ENCODE results near the gene ENTPD2. TPM values are rescaled to one million over a fixed set of nuclear protein-coding genes. Genes with fewer than 3 reads are reported as not detected.

ENTPD2 gene
- total and polyA plus RNA-seq, 9 of the 15 experiments (the other 6 are each of a cell fraction or from before 2014, with no cell fraction given) = 0.04 to 0.60 (median 0.14) TPM; not detected in 4

GRCh38 chr9:137065336-137065967 is 11.6 kb upstream of the ENTPD2 start:
- intact Hi-C loops (cut with micrococcal nuclease) = no loop called here
- DNase-seq (ENCODE audit: extremely low read depth in 1 of 4, low spot score in 3 of 4) = no peak
- POLR2A ChIA-PET = no interaction called here
- in situ Hi-C loops (cut with MboI) = no loop called here
- TF ChIP-seq KAT7 (CRISPR knock-in tag; IDR thresholded peaks at IDR 0.05; ENCODE audit: borderline replicate concordance) (no peak), ARID3B (CRISPR knock-in tag; IDR thresholded peaks at IDR 0.05; ENCODE audit: borderline replicate concordance) (no peak), E4F1 (CRISPR knock-in tag; IDR thresholded peaks at IDR 0.05; ENCODE audit: borderline replicate concordance) (no peak), CBX3 (IDR thresholded peaks at IDR 0.05; ENCODE audit: borderline replicate concordance in 1 of 2, low read length in 2 of 2) (no peak), ZBTB9 (CRISPR knock-in tag; IDR thresholded peaks at IDR 0.05) (no peak), PML (IDR thresholded peaks at IDR 0.05; ENCODE audit: low read length) (no peak)
- Histone ChIP-seq H3K4me2 (ENCODE audit: insufficient read depth, low read length) (no peak overlapping the region), H2AFZ (ENCODE audit: low read depth, low read length) (no peak overlapping the region), H3K4me3 (no peak overlapping the region), H4K20me1 (replicated peaks; ENCODE audit: control insufficient read depth, insufficient read depth, low read length) (peaks cover 22% of the 10 kb centered on the region), H3K9me1 (ENCODE audit: control insufficient read depth, insufficient read depth, low read length) (peaks cover 8% of the 10 kb centered on the region), H3K9ac (ENCODE audit: insufficient read depth in 1 of 2, low read depth in 2 of 2, low read length in 2 of 2) (no peak overlapping the region; a peak in 1 of 4 replicates), H3K27me3 (ENCODE audit: control insufficient read depth in 2 of 2, insufficient read depth in 2 of 2, low read length in 2 of 2) (no peaks in the 10 kb centered on the region), H3K79me2 (ENCODE audit: control insufficient read depth, insufficient read depth, low read length) (peaks cover 31% of the 10 kb centered on the region), H3K36me3 (ENCODE audit: control insufficient read depth, insufficient read depth, low read length) (peaks cover 41% of the 10 kb centered on the region; the same call in 2 of the 3 replicates), H3K9me3 (replicated peaks; ENCODE audit: control insufficient read depth, insufficient read depth, low read depth, low read length) (no peaks in the 10 kb centered on the region), H3K4me1 (replicated peaks in 1 of 2; ENCODE audit: control insufficient read depth in 2 of 2, insufficient read depth in 2 of 2, low read length in 2 of 2) (peaks cover 18 to 65% of the 10 kb centered on the region in 2 experiments; a peak in 4 of 5 replicates), H3K27ac (ENCODE audit: extremely low read depth, low read depth, low read length) (no peak overlapping the region)
- ATAC-seq = no peak
- no TSS peak for BruUV-seq (replicated peaks)
- FAIRE-seq = no peak
- 89% methylated on average over 19 of the region's 23 CpGs for WGBS (ENCODE audit: insufficient coverage, low coverage, missing lambda C conversion rate)
- CTCF ChIA-PET (ENCODE audit: low intra/inter-chr PET ratio) = no interaction called here

All from K562 (cell line).